CD4-positive, alpha-beta T cell treated with Interferon gamma for 1 hour (primary cell): ENCODE measurements around the gene WAPL.
A peak's percentile ranks its signal among the peaks of the same experiment; 100 is the strongest.

Experiments used
- DNase-seq: peaks from one replicate; pipeline ENCODE4 v3.0.0-alpha.2; 2020

Gene WAPL

DNA sequence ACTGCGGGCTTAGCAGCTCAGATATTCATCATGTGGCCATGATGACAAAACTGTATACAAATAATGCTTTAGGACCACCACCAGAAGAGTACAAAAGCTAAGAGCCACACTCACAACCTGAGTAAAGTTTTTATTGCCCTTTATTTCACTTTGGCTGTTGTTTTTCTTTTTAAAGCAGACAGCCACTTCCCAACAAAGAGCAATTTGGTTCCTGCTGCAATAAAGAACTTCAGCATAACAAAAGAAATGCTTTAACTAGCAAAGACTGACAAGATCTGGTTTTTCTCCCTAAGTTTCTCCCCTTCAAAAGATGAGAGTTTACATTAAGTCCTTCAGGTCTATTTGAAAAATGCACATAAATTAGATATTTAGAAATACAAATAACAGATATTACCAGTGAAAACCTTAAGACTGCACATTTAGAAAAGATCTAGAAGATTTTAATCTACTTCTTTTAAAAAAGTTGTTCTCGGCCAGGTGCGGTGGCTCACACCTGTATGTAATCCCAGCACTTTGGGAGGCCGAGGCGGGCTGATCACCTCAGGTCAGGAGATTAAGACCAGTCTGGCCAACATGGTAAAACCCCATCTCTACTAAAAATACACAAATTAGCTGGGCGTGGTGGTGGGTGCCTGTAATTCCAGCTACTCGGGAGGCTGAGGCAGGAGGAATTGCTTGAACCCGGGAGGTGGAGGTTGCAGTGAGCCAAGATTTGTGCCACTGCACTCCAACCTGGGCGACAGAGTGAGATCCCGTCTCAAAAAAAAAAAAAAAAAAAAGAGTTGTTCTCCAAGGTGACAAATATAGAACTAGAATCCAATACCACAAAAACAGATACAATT is 59.4 kb downstream of the WAPL start:
- DNase-seq = no peak

GRCh38 chr10:86451604-86451960 is 70.0 kb downstream of the WAPL start:
- DNase-seq = no peak

- DNase-seq = no peak
These were observed 70.6 kb downstream of the WAPL start for GRCh38 chr10:86450806-86451603.

- DNase-seq = no peak
These were observed 71.5 kb downstream of the WAPL start for GRCh38 chr10:86449926-86450558.

DNA sequence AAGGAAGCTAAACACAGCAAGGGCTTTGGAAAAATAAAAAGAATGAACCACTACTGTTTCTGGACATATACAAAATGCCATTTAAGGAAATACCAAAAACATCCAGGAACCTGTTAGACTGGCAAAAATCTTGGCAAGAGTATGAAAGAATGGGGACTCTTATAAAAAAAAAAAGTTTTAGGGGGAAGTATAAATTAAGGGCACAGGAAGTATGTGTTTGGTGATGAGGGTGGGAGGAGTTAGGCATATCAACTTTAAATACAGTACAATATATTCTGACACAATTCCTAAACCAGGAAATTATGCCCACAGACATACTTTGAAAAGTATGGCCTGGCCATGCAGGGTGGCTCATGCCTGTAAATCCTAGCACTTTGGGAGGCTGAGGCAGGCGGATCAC is 74.2 kb downstream of the WAPL start:
- DNase-seq = no peak

GRCh38 chr10:86446987-86447386 is 74.6 kb downstream of the WAPL start:
- no peak for DNase-seq

DNA sequence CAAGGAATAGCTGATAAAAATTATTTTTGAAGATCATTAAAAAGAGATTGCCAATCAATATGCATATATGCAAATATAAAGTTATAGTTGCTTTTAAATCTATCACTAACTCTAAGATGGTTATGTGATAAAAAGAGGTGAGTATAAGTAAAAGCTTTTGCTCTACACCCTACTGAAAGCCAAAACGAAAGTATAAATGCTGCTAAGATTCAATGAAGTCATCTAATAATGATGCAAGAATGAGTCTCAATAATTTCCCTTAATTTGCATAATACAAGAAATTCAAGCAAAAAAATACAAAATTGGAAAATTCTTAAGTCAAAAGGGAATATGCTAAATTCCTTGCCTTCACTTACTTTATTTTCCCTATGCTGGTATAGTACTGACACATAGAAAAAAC is 75.2 kb downstream of the WAPL start:
- no peak for DNase-seq

- DNase-seq = no peak
These were observed 77.7 kb downstream of the WAPL start for GRCh38 chr10:86443936-86444335.

GRCh38 chr10:86443069-86443468 is 78.5 kb downstream of the WAPL start:
- no peak for DNase-seq

GRCh38 chr10:86440874-86441843 is 80.4 kb downstream of the WAPL start:
- no peak for DNase-seq

- peak; percentile 57 for DNase-seq
These were observed 82.0 kb downstream of the WAPL start for GRCh38 chr10:86439544-86439943.

DNA sequence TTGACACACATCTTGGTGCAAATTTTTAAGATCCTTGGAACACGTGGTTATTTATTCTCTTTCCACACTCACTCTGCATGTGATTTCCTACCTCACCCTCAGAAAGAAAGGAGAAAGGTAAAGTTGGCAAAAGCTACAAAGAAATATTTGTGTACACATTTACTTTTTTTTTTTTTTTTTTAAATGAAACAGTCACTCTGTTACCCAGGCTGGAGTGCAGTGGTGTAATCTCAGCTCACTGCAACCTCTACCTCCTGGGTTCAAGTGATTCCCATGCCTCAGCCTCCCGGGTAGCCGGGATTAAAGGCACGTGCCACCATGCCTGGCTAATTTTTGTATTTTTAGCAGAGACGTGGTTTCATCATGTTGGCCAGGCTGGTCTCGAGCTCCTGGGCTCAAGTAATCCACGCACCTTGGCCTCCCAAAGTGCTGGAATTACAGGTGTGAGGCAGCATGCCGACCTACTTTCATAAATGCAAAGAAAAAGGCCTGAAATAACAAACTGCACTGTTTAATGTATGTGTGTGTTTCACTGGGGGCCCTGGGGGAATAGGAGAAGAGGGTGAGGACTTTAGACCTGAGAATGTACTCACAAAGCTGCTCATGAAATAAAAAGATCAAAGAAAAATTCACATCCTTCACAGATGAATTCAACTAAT is 83.4 kb downstream of the WAPL start:
- DNase-seq = no peak

DNA sequence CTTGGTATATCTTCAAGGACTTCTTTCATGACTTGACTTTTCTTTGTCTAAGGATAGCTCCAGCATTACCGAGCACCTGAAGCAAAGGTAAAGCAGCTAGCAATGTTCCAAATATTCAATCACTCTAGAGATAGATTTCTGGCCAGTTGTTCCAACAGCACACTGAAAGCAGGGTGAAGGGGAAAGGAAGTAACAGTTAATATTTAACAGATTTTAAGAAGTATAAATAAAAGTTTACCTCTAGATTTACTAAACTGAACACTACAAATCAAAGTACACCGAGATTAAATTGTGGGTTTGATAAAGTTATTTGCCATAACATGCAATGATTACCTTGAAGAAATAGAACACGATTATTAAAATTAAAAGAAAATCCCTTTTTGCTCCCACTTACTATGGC is 84.1 kb downstream of the WAPL start:
- no peak for DNase-seq

DNA sequence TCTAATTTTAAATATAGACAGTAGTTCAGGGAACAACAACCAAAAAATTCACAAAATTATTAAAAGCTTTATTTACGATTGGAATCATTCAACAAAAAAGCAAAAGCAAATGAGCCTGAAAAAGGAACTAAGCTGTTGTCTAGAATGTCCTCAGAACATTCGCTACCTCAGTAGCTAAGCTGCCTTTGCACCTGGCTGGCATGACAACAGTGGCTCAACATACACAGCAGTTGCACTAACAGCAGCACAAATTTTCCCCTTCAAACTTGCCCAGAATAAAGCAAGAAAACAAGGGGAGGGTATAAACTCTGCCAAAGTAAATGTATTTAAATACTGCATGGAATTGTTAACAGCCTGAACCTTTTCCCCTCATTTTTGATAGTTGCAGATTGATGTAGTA is 84.6 kb downstream of the WAPL start:
- no peak for DNase-seq

DNA sequence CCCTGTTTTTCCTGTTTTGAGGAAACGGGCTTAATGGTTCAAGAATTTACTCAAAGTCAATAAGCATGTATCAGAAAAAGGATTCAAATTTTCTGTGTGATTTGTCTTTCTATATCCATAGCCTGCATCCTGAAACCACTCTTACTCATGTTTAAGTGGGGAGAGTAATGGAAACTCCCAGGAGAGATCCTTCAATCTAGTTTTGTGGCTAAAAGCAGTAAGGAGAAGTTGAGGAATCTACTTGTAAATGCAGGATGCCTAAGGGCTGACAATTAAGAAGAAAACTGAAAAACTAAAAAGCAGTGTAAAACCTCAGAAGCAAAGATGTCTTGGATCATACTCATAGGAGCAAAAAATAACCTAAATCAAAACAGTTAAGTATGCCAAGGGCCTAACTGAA is 86.9 kb downstream of the WAPL start:
- no peak for DNase-seq

DNA sequence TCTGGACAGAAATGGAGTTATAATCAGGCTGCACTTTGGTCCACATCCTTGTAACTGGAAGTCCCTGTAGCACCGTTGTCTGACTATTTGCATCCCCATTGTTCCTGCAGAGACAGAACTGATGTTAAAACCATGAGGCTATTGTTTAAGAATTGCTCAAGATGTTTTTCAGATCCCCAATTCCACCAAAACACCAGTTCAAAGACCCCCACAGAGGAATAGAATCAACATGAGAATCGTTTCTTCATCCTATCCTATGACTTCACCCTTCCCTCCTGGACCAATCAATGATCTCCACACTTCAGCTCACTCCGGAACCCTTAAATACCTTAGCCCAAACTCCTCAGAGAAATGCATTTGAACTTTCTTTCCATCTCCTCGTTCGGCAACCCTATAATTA is 97.9 kb downstream of the WAPL start:
- no peak for DNase-seq

DNA sequence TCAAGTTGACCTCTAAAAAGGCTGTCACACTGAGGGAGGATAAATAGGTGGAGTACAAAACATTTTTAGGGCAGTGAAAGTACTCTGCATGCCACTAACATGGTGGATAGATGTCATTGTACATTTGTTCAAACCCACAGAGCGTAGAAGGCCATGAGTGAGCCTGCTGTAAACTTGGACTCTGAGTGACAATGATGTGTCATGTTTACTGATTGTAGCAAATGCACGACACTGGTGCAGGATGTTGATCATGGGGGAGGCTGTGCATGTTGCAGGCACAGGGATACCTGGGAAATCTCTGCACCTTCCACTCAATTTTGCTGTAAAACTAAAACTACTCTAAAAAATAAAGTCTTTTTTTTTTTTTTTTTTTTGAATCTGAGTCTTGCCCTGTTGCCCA is 102.5 kb downstream of the WAPL start:
- no peak for DNase-seq

GRCh38 chr10:86415583-86415982 is 106.0 kb downstream of the WAPL start:
- DNase-seq = no peak

GRCh38 chr10:86415116-86415515 is 106.5 kb downstream of the WAPL start:
- DNase-seq = no peak

DNA sequence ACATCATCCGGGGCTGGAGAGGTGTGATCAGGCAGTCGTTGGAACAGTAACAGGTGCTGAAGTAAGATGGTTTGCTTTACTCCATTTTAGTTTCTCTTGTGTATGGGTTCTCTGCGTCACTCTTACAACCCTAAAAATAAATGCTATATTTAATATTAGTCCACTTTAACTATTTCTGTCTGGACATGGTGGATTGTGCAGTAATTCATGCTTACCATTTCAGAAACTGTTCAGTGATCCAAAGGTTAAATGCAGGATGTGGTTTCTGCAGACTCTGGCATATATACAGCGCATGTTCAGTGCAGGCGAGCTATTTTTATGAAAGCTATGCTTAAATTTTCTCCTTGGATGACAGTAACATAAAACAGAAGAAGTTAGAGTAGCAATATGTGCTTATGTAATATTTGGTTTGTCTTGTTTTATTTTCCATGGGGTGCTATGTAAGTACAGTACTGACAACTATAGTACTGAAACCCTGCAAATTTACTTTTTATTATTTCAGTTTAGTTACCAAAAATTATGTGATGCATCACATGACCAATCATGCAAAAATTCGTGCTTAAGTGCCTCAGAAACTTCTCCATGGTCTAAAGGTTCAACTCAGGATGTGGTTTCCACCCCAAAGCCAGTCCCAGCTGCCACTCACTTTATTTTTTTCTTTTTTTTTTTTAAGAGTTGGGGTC is 108.4 kb downstream of the WAPL start:
- DNase-seq = no peak

GRCh38 chr10:86411852-86412560 is 109.6 kb downstream of the WAPL start:
- no peak for DNase-seq
